ENCODE results near the gene EPHA6. TPM values are rescaled to one million over a fixed set of nuclear protein-coding genes. Genes with fewer than 3 reads are reported as not detected.
A peak's percentile ranks its signal among the peaks of the same experiment; 100 is the strongest.
"Not testable (repeated sequence)": the region's sequence is repeated elsewhere in the genome, so short reads cannot be mapped to it uniquely, and the experiment has no call there.

EPHA6 gene
- total RNA-seq, 4 donors from 2014 or later = 0.60 to 3.8 (median 3.0) TPM

GRCh38 chr3:97504463-97504862 lies 690.1 kb downstream of the EPHA6 start:
- H3K27ac ChIP-seq = no peak overlapping the region

GRCh38 chr3:97510795-97511194 lies 696.4 kb downstream of the EPHA6 start:
- H3K27me3 ChIP-seq = no peaks in the 10 kb centered on the region
- no peaks in the 10 kb centered on the region for H3K9me3 ChIP-seq
- H3K4me3 ChIP-seq = no peak overlapping the region
- no peak for TF ChIP-seq POLR2AphosphoS5 (IDR thresholded peaks at IDR 0.05)
- TF ChIP-seq EP300 (IDR thresholded peaks at IDR 0.05; ENCODE audit: low read depth) = no peak
- TF ChIP-seq, protein P1, sequence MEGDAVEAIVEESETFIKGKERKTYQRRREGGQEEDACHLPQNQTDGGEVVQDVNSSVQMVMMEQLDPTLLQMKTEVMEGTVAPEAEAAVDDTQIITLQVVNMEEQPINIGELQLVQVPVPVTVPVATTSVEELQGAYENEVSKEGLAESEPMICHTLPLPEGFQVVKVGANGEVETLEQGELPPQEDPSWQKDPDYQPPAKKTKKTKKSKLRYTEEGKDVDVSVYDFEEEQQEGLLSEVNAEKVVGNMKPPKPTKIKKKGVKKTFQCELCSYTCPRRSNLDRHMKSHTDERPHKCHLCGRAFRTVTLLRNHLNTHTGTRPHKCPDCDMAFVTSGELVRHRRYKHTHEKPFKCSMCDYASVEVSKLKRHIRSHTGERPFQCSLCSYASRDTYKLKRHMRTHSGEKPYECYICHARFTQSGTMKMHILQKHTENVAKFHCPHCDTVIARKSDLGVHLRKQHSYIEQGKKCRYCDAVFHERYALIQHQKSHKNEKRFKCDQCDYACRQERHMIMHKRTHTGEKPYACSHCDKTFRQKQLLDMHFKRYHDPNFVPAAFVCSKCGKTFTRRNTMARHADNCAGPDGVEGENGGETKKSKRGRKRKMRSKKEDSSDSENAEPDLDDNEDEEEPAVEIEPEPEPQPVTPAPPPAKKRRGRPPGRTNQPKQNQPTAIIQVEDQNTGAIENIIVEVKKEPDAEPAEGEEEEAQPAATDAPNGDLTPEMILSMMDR (IDR thresholded peaks at IDR 0.05) = no peak
- no peak for TF ChIP-seq POLR2A (IDR thresholded peaks at IDR 0.05)
- peak; percentile 16 for DNase-seq
- no peak overlapping the region for H3K27ac ChIP-seq
- intact Hi-C loops (cut with DNase I; ENCODE audit: low total_unique reads) = no loop called here
- H3K36me3 ChIP-seq = no peaks in the 10 kb centered on the region
- peaks cover 0 to 13% (median 4%) of the 10 kb centered on the region in 4 donors for H3K4me1 ChIP-seq
- 62% methylated on average over 4 of the region's 4 CpGs; no CpG with 5 or more reads in 1 of the 2 donors for WGBS, 2 donors (ENCODE audit: low coverage in 1 of 2)
- in situ Hi-C loops (cut with MboI; ENCODE audit: low pct_ligation_motif_present in 1 of 4, low pct_unique_long_range_greater_than_20kb in 1 of 4, low sequenced_read_pairs in 3 of 4) = no loop called here

More at GRCh38 chr3:97504463-97504862, 690.1 kb downstream of the EPHA6 start:
- no peaks in the 10 kb centered on the region for H3K4me1 ChIP-seq
- intact Hi-C loops (cut with DNase I; ENCODE audit: low total_unique reads) = no loop called here
- H3K9me3 ChIP-seq = peaks cover 15 to 20% of the 10 kb centered on the region in 2 donors
- H3K27me3 ChIP-seq = no peaks in the 10 kb centered on the region
- WGBS, 2 donors (ENCODE audit: low coverage in 1 of 2) = 95 to 97% methylated on average over 2 of the region's 2 CpGs
- H3K36me3 ChIP-seq = no peaks in the 10 kb centered on the region
- in situ Hi-C loops (cut with MboI; ENCODE audit: low pct_ligation_motif_present in 1 of 4, low pct_unique_long_range_greater_than_20kb in 1 of 4, low sequenced_read_pairs in 3 of 4) = no loop called here
- TF ChIP-seq, protein P1 (IDR thresholded peaks at IDR 0.05) = no peak
- TF ChIP-seq POLR2AphosphoS5 (IDR thresholded peaks at IDR 0.05) (no peak), POLR2A (IDR thresholded peaks at IDR 0.05) (no peak), EP300 (IDR thresholded peaks at IDR 0.05; ENCODE audit: low read depth) (no peak)
- DNase-seq = no peak
- H3K4me3 ChIP-seq = no peak overlapping the region

DNA sequence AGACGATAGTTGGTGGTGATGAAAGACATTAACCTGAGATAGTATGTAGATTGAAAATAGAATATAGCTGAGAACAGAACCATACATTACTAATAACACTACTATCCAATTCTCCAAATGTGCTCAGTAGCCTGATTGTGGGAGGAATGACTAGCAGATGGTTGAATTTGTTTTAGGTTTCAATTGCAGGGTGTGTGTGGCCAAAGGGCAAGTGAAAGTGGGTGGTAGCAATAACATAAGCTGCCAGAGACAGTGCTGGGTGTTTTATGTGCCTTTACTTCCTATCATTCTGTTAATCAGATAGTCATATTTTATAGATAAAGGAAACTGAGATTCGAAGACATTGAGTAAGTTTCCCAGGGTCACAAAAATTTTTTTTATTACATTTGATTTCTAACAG lies 700.7 kb downstream of the EPHA6 start:
- intact Hi-C loops (cut with DNase I; ENCODE audit: low total_unique reads) (no loop called here), in situ Hi-C loops (cut with MboI; ENCODE audit: low pct_ligation_motif_present in 1 of 4, low pct_unique_long_range_greater_than_20kb in 1 of 4, low sequenced_read_pairs in 3 of 4) (no loop called here)
- Histone ChIP-seq H3K9me3 (no peaks in the 10 kb centered on the region), H3K4me1 (peaks cover 0 to 13% (median 6%) of the 10 kb centered on the region in 4 donors), H3K4me3 (no peak overlapping the region), H3K36me3 (no peaks in the 10 kb centered on the region), H3K27me3 (no peaks in the 10 kb centered on the region), H3K27ac (peak overlapping the region; percentile 5 to 40 (median 30))
- WGBS, 2 donors (ENCODE audit: low coverage in 1 of 2) = 29 to 47% methylated on average over 1 to 2 of the region's 2 CpGs
- TF ChIP-seq POLR2AphosphoS5 (IDR thresholded peaks at IDR 0.05) (no peak), POLR2A (IDR thresholded peaks at IDR 0.05) (no peak), EP300 (IDR thresholded peaks at IDR 0.05; ENCODE audit: low read depth) (no peak)
- TF ChIP-seq, protein P1 (IDR thresholded peaks at IDR 0.05) = no peak
- peak; percentile 30 for DNase-seq

DNA sequence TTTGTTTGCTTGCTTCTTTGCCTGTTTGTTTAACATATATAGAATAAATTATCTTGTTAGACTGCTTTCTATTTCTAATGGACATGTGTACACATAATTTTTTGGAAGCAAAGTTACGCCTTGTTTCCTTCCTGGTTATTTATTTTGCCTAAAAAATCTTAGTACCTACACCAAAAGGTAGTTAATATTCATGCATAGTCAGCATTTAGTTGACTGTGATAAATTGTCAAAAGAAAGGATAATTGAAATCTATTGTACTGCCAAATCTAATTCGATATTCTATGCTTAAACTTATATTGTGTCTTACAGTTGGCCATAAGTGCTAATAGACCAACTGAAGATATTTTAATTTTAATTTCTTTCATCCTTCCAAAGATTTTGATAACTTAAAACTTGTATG lies 716.3 kb downstream of the EPHA6 start:
- TF ChIP-seq, protein P1 (IDR thresholded peaks at IDR 0.05) = no peak
- TF ChIP-seq EP300 (IDR thresholded peaks at IDR 0.05; ENCODE audit: low read depth) (no peak), POLR2AphosphoS5 (IDR thresholded peaks at IDR 0.05) (no peak), POLR2A (IDR thresholded peaks at IDR 0.05) (no peak)
- no peaks in the 10 kb centered on the region for H3K9me3 ChIP-seq
- 86 to 93% methylated on average over 2 of the region's 2 CpGs for WGBS, 2 donors (ENCODE audit: low coverage in 1 of 2)
- no peaks in the 10 kb centered on the region for H3K4me1 ChIP-seq
- H3K27ac ChIP-seq = no peak overlapping the region
- H3K4me3 ChIP-seq = no peak overlapping the region
- in situ Hi-C loops (cut with MboI; ENCODE audit: low pct_ligation_motif_present in 1 of 4, low pct_unique_long_range_greater_than_20kb in 1 of 4, low sequenced_read_pairs in 3 of 4) = no loop called here
- H3K27me3 ChIP-seq = no peaks in the 10 kb centered on the region
- DNase-seq = no peak
- intact Hi-C loops (cut with DNase I; ENCODE audit: low total_unique reads) = no loop called here
- H3K36me3 ChIP-seq = no peaks in the 10 kb centered on the region

DNA sequence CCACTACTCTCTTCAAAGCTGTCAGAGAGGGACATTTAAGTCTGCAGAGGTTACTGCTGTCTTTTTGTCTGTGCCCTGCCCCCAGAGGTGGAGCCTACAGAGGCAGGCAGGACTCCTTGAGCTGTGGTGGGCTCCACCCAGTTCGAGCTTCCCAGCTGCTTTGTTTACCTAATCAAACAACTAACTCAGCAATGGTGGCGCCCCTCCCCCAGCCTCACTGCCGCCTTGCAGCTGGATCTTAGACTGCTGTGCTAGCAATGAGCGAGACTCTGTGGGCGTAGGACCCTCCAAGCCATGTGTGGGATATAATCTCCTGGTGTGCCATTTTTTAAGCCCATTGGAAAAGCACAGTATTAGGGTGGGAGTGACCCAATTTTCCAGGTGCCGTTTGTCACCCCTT lies 733.2 kb downstream of the EPHA6 start:
- H3K4me1 ChIP-seq; in situ Hi-C loops (cut with MboI; ENCODE audit: low pct_ligation_motif_present in 1 of 4, low pct_unique_long_range_greater_than_20kb in 1 of 4, low sequenced_read_pairs in 3 of 4); H3K4me3 ChIP-seq; H3K36me3 ChIP-seq; H3K9me3 ChIP-seq; H3K27me3 ChIP-seq; intact Hi-C loops (cut with DNase I; ENCODE audit: low total_unique reads); H3K27ac ChIP-seq; DNase-seq: not testable (repeated sequence)
- WGBS, 2 donors (ENCODE audit: low coverage in 1 of 2) = 81% methylated on average over 6 of the region's 6 CpGs; no CpG with 5 or more reads in 1 of the 2 donors

Measured in transverse colon (tissue), 4 donors.